Breast epithelium (tissue), 3 donors: ENCODE results near the gene GLCCI1.

Experiments used
- CTCF ChIP-seq, 3 donors: fragments of 450-650 bp; IDR thresholded peaks; one replicate each; pipeline ENCODE4 v1.5.1; 2016 to 2017; ENCODE audit warnings: antibody characterized with exemption in 3 of 3, mild to moderate bottlenecking in 3 of 3, moderate library complexity in 3 of 3
- POLR2A ChIP-seq: fragments of 450-650 bp; IDR thresholded peaks from one replicate; pipeline ENCODE4 v1.6.1; 2016; ENCODE audit warnings: antibody characterized with exemption, mild to moderate bottlenecking, moderate library complexity
- POLR2AphosphoS5 ChIP-seq, 3 donors: sonication (generic); formaldehyde crosslinking; IDR thresholded peaks; one replicate each; pipeline ENCODE4 v1.6.1; 2017; ENCODE audit warnings: antibody characterized with exemption in 3 of 3

GRCh38 chr7:8018961-8019360 is 50.4 kb downstream of the GLCCI1 start:
- TF ChIP-seq CTCF (IDR thresholded peaks at IDR 0.05) = no peak
- TF ChIP-seq POLR2A = no peak
- no peak for TF ChIP-seq POLR2AphosphoS5 (IDR thresholded peaks at IDR 0.05)
